Neutrophil (primary cell): ENCODE results near the gene VAC14.

ENCODE experiments used
- H3K27ac ChIP-seq: fragments of 200-600 bp; sonication (generic); 2 replicates; pipeline ENCODE4 v1.5.1; 2016; ENCODE audit warnings: mild to moderate bottlenecking, moderate library complexity
- H3K27me3 ChIP-seq: fragments of 200-600 bp; sonication (generic); 2 replicates; pipeline ENCODE4 v1.6.0; 2016; ENCODE audit warnings: mild to moderate bottlenecking
- H3K36me3 ChIP-seq: fragments of 200-600 bp; sonication (generic); 2 replicates; pipeline ENCODE4 v1.5.1; 2017
- H3K4me1 ChIP-seq, 2 experiments: fragments of 200-600 bp in 1 of 2; sonication (generic) in 1 of 2; 1 replicate in 1 of 2; 2 replicates in 1 of 2; pipeline versions ENCODE4 v1.5.1 to v1.6.1; 2013 to 2016; ENCODE audit warnings: low read depth in 1 of 2, low read length in 1 of 2, mild to moderate bottlenecking in 1 of 2, moderate library complexity in 1 of 2; ENCODE audit not compliant: control insufficient read depth in 1 of 2, insufficient read depth in 1 of 2
- H3K4me3 ChIP-seq, 2 experiments: fragments of 200-600 bp in 1 of 2; sonication (generic) in 1 of 2; 1 replicate in 1 of 2; 2 replicates in 1 of 2; pipeline ENCODE4 v1.5.1; 2013 to 2016; ENCODE audit warnings: low read depth in 1 of 2, low read length in 1 of 2, mild to moderate bottlenecking in 1 of 2, moderate library complexity in 1 of 2
- H3K9me3 ChIP-seq: fragments of 200-600 bp; sonication (generic); 2 replicates; pipeline ENCODE4 v1.5.1; 2016
- TF ChIP-seq, protein P1 (sequence below): fragments of 200-600 bp; sonication (generic); IDR thresholded peaks from 2 replicates; pipeline ENCODE4 v1.5.1; 2016; ENCODE audit warnings: antibody characterized with exemption

The VAC14 gene

DNA sequence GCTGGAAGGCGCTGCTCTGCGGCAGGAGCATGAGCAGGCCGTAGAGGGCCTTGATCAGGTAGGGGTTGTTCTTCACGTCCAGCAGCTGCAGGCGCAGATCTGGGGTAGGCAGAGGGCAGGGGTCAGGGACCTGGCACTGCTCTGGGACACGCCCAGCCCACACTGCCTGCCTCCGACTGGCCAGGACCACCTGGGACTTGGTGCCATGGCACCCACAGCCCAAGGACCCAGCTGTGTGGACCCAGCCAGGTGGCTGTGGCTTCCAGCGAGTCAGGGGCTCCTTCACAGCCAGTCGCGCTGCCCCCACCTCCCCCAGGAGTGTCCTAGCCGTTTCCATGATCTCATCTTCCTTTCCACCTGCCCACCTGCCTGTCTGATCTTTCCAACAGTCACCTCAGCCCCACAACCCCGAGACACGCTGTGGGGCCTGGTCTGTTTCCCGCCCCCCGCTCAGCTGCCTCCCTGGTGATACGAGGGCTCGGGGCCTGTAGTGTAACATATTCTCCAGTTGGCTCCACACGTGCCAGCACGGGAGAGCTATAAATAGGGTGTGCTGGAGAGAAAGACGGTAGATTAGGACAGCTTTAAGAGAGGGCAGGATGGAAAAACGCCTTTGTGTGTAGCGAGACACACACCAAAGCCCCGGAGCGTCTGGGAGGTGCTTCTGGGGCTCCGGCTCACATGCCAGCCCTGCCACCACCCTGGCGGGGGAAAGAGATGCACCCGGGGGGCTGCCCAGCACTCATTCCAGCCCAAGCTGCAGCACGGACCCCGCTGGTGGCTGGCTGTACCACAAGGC, 107.9 kb downstream of the VAC14 start:
- TF ChIP-seq, protein P1, sequence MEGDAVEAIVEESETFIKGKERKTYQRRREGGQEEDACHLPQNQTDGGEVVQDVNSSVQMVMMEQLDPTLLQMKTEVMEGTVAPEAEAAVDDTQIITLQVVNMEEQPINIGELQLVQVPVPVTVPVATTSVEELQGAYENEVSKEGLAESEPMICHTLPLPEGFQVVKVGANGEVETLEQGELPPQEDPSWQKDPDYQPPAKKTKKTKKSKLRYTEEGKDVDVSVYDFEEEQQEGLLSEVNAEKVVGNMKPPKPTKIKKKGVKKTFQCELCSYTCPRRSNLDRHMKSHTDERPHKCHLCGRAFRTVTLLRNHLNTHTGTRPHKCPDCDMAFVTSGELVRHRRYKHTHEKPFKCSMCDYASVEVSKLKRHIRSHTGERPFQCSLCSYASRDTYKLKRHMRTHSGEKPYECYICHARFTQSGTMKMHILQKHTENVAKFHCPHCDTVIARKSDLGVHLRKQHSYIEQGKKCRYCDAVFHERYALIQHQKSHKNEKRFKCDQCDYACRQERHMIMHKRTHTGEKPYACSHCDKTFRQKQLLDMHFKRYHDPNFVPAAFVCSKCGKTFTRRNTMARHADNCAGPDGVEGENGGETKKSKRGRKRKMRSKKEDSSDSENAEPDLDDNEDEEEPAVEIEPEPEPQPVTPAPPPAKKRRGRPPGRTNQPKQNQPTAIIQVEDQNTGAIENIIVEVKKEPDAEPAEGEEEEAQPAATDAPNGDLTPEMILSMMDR = no peak
- peaks cover 60% of the 10 kb centered on the region for H3K36me3 ChIP-seq
- no peaks in the 10 kb centered on the region for H3K9me3 ChIP-seq
- no peak overlapping the region for H3K4me3 ChIP-seq
- no peaks in the 10 kb centered on the region for H3K27me3 ChIP-seq
- H3K4me1 ChIP-seq = peaks cover 22 to 25% of the 10 kb centered on the region in 2 experiments
- no peak overlapping the region for H3K27ac ChIP-seq

DNA sequence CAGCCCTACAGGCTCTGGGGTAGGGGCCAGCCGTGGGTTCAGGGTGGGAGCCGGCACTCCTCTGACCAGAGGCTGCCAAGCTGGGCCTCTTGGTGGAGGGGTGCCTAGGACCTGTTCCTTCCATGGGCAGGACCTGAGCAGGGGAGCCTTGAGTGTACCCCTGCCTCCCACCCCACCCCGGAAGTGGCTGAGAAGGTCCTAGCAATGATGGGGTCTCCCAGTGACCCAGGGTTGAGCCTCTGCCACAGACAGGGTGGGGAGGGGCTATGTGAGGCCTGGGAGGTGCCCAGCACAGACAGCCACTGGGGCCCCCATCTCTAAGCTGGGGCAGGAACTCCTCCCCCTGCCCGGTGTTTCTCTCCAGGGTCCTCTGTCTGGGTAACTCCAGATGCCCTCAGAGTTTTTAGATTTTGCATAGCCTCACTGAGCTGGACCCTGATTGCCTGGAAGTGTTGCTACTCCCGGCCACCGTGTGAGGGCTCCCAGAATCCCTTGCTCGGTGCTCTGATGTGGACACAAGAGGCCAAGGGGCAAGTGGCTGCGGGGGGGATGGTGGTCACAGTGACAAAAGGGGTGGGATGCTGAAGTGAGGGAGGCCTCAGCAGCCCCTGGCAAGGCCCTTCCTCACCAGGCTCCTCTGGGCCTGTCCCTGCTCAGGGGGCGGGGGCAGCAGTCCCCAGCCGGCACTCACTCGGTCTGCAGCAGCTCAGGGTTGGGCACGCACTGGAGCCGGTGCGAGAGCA, 108.7 kb downstream of the VAC14 start:
- Histone ChIP-seq H3K9me3 (no peaks in the 10 kb centered on the region), H3K36me3 (peaks cover 68% of the 10 kb centered on the region), H3K4me3 (no peak overlapping the region), H3K27me3 (no peaks in the 10 kb centered on the region), H3K4me1 (peaks cover 14 to 17% of the 10 kb centered on the region in 2 experiments), H3K27ac (no peak overlapping the region)
- TF ChIP-seq, protein P1 = no peak

DNA sequence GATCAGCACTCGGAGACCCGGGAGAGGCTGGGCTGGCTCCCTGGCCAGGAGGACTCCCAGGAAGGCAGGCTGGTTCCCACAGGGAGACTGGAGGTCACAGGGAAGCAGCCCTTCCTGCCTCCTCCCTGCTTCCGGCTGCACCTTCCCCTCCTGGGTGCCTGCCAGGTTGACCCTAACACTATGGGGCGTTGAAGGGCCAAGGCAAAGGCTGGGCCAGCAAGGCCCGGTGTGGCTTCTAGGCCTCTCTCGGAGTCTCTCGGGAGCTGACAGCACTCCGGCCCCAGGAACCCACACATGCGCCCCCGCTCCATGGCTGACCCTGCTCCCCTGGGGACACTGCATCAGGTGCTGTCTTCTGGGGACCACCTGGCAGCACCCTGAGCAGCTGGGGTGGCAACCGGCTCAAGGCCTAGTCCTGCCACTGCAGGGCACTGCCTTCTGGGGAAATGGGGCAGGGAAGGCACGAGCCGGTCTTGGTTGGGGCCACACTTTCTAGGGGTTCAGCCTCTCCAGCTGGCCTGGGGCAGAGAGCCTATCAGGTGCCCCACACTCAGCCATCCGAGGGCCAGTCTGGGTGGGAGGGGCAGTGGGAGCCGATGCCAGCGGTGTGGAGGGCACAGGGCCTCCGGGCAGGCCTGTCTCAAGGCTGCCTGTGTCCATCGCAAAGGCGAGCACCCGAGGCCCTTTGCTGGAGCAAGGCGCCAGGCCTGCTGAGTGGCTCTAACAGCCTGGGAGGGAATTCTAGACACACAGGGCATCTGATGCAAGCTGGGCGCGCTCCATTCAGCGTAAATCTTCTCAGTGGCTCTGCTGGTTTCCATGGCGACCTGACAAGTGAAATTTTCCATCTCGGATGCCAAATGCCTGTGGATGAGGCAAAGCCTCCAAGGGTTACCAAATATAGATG, 109.5 kb downstream of the VAC14 start:
- Histone ChIP-seq H3K4me1 (peaks cover 6 to 9% of the 10 kb centered on the region in 2 experiments), H3K9me3 (no peaks in the 10 kb centered on the region), H3K27me3 (peaks cover 7% of the 10 kb centered on the region), H3K27ac (no peak overlapping the region), H3K4me3 (no peak overlapping the region), H3K36me3 (peaks cover 72% of the 10 kb centered on the region)
- TF ChIP-seq, protein P1 = no peak

DNA sequence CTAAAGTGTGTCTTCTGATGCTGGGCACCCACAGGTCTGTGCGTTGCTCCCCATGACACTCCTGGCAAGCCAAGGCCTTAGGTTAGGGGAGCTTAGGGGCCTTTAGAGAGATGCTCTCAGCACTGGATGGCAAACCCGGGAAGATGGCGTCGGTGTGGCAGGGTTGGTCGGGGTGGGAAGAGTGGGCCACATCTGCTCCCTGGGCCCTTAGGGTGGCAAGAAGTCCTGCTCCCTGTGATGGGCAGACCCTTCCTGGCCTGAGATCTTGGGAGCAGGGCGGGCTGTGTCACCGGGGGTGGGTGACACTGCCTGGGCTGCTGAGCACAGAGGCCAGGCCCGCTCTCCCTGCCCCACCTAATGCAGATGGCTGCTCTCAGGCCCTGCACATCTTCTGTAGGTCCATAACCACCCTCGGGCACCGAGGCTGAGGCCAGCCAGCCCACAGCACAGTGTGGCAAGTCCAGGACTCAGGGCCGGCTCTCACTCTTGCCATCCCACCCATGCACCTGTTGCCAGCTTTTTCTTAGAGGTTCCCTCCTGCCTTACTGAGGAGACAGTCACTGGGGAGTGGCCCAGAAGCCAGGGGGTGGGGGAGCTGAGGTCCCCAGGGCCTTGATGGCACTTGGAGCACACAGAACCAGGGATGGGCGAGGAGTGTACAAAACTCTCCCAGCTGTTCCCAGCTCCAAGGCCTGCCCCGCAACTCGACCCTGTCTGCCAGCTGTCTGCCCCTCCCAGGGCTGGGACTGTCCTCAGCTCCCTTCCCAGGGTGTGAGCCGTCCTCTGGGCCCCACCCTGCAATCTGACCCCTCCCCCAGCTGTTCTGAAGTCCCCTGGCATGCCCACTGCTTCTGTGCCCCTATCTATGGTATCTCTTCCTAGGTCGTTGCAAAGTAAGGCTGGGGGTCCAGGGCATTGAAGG, 110.7 kb downstream of the VAC14 start:
- Histone ChIP-seq H3K4me1 (peaks cover 4% of the 10 kb centered on the region in 2 experiments), H3K9me3 (no peaks in the 10 kb centered on the region), H3K27me3 (peaks cover 19% of the 10 kb centered on the region), H3K36me3 (peaks cover 72% of the 10 kb centered on the region), H3K27ac (no peak overlapping the region), H3K4me3 (no peak overlapping the region)
- TF ChIP-seq, protein P1 = no peak
